ENCODE results near the gene RNH1. TPM values are rescaled to one million over a fixed set of nuclear protein-coding genes. Genes with fewer than 3 reads are reported as not detected.

Gene RNH1
- total RNA-seq (2014; rRNA removed; shearing (Covaris generic)): 98.9 and 104 TPM in 2 replicates

GRCh38 chr11:506995-507726, at the start of gene RNH1:
TSS of gene RNH1 (minus strand) at chr11:507242. CDS start at chr11:502162, 5,080 bp downstream.
- Histone ChIP-seq H3K27me3 (ENCODE audit: control insufficient read depth, insufficient read depth, low read length) (no peaks in the 10 kb centered on the region), H3K36me3 (replicated peaks; ENCODE audit: control insufficient read depth, insufficient read depth, low read length) (peaks cover 2% of the 10 kb centered on the region), H3K4me3 (ENCODE audit: insufficient read depth, low read depth, low read length) (peak within 1 kb of the TSS; percentile 94)
- DNase-seq: peak; percentile 100

DNA sequence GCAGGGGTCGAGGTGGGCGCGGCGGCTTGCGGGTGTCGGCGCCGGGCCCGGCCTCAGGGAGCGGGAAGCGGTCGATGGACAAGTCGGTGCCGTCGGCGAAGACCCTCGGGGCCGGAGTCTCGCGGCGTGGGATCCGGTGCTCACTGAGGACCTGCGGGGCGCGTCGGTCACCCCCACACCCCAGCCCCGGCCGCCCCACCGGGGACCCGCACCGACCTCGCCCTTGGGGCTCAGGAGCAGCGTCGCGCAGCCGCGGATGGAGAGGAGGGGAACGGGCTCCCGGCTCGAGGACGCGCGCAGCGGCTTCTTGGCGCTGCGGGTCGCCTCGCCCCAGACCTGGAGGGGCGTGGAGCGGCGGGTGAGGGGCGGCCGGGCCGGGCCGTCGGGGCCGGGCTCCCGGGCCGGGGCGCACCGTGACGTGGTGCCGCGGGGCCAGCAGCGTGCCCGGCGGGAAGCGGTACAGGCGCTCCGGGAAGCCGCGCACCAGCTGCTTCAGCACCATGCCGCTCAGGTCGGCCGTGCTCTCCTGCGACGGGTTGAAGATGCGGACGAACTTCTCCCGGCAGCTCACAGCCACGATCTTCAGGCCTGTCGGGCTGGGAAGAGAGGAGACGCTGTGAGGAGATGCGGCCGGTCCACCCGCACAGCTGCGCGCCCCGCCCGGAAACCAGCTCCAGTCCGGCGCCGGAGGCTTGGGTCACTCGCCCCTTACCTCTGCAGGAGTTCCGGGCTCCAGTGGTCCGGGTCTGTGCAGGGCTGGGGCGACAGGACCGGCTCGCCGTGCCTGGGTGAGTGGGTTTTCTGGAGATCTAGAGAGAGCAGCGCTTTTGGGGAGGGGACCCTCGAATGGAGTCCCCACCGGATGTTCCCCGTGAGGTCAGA, 49.0 kb upstream of the RNH1 start:
- peaks cover 35% of the 10 kb centered on the region for H3K27me3 ChIP-seq (ENCODE audit: control insufficient read depth, insufficient read depth, low read length)
- H3K4me3 ChIP-seq (ENCODE audit: insufficient read depth, low read depth, low read length): peak overlapping the region; percentile 72
- peak; percentile 82 for DNase-seq
- no peaks in the 10 kb centered on the region for H3K36me3 ChIP-seq (replicated peaks; ENCODE audit: control insufficient read depth, insufficient read depth, low read length)

- Histone ChIP-seq H3K4me3 (ENCODE audit: insufficient read depth, low read depth, low read length) (peak overlapping the region; percentile 72), H3K36me3 (replicated peaks; ENCODE audit: control insufficient read depth, insufficient read depth, low read length) (no peaks in the 10 kb centered on the region), H3K27me3 (ENCODE audit: control insufficient read depth, insufficient read depth, low read length) (peaks cover 35% of the 10 kb centered on the region)
- DNase-seq: peak; percentile 85
Observed at GRCh38 chr11:555227-555779, 48.3 kb upstream of the RNH1 start.

DNA sequence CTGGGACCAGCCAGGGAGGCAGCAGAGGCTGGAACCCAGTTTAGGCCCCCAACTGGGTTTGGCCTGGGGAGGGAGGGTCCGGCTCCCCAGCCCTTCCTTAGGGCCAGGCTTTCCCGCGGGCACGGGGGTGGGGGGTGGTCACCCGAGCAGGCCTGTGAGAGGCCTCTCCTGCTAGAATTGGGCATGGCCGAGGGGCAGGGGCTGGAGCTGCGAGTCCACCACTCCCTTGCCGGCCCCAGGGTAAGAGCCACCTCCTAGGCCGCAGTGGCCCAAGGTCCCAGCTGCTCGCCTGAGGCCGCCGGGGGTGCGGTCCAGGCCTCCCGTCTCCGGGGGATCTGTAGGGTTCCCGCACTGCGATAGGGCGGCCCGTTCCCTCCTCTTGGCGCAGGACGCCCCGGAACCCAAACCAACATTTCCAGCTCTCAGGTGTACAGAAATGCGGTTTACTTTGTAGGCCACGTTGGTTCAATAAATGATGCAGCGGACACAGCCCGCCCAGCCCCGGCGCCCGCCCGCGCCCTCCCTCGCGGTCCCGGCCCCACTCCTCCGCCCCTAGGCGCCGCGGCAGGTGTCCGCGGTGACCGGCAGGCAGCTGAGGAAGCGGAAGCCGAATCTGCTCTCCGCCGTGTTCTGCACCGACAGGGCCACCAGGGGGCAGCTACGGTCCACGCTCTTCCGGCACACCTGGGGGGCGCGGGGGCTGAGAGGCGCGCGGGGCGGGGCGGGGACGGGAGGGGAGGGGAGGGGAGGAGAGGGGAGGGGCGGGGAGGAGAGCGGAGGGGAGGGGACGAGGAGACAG, 47.6 kb upstream of the RNH1 start:
- DNase-seq: peak; percentile 98
- Histone ChIP-seq H3K4me3 (ENCODE audit: insufficient read depth, low read depth, low read length) (peak overlapping the region; percentile 72), H3K36me3 (replicated peaks; ENCODE audit: control insufficient read depth, insufficient read depth, low read length) (no peaks in the 10 kb centered on the region), H3K27me3 (ENCODE audit: control insufficient read depth, insufficient read depth, low read length) (peaks cover 35% of the 10 kb centered on the region)

DNA sequence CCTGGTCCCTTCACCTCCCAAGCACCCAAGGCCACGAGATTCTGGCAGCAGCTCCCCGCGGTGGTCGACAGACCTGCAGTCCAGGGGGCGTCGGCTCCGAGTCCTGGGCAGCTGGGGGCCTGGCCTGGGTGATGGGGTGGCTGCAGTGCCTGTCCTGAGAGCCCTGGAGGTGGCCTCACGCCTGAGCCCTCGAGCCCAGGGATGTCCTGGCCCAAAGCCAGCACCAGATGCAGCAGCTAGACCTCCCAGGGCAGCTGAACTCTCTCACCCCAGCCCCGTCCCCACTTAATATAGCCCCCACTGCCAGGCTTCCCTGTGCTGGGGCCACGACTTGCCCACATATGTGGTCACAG, 46.9 kb upstream of the RNH1 start:
- Histone ChIP-seq H3K36me3 (replicated peaks; ENCODE audit: control insufficient read depth, insufficient read depth, low read length) (no peaks in the 10 kb centered on the region), H3K27me3 (ENCODE audit: control insufficient read depth, insufficient read depth, low read length) (peaks cover 34% of the 10 kb centered on the region), H3K4me3 (ENCODE audit: insufficient read depth, low read depth, low read length) (no peak overlapping the region)
- DNase-seq: no peak

GRCh38 chr11:553083-553987, 46.3 kb upstream of the RNH1 start:
- no peaks in the 10 kb centered on the region for H3K36me3 ChIP-seq (replicated peaks; ENCODE audit: control insufficient read depth, insufficient read depth, low read length)
- H3K4me3 ChIP-seq (ENCODE audit: insufficient read depth, low read depth, low read length): no peak overlapping the region
- peaks cover 28% of the 10 kb centered on the region for H3K27me3 ChIP-seq (ENCODE audit: control insufficient read depth, insufficient read depth, low read length)
- DNase-seq: no peak

- DNase-seq: no peak
- H3K27me3 ChIP-seq (ENCODE audit: control insufficient read depth, insufficient read depth, low read length): peaks cover 12% of the 10 kb centered on the region
Observed at GRCh38 chr11:551596-551995, 44.6 kb upstream of the RNH1 start.

GRCh38 chr11:551131-551530, 44.1 kb upstream of the RNH1 start:
- DNase-seq: no peak
- Histone ChIP-seq H3K4me3 (ENCODE audit: insufficient read depth, low read depth, low read length) (no peak overlapping the region), H3K36me3 (replicated peaks; ENCODE audit: control insufficient read depth, insufficient read depth, low read length) (no peaks in the 10 kb centered on the region), H3K27me3 (ENCODE audit: control insufficient read depth, insufficient read depth, low read length) (peaks cover 7% of the 10 kb centered on the region)

More at GRCh38 chr11:551596-551995, 44.6 kb upstream of the RNH1 start:
- Histone ChIP-seq H3K4me3 (ENCODE audit: insufficient read depth, low read depth, low read length) (no peak overlapping the region), H3K36me3 (replicated peaks; ENCODE audit: control insufficient read depth, insufficient read depth, low read length) (no peaks in the 10 kb centered on the region)

GRCh38 chr11:550746-551085, 43.7 kb upstream of the RNH1 start:
- no peak for DNase-seq
- no peak overlapping the region for H3K4me3 ChIP-seq (ENCODE audit: insufficient read depth, low read depth, low read length)
- no peaks in the 10 kb centered on the region for H3K36me3 ChIP-seq (replicated peaks; ENCODE audit: control insufficient read depth, insufficient read depth, low read length)
- H3K27me3 ChIP-seq (ENCODE audit: control insufficient read depth, insufficient read depth, low read length): peaks cover 3% of the 10 kb centered on the region

DNA sequence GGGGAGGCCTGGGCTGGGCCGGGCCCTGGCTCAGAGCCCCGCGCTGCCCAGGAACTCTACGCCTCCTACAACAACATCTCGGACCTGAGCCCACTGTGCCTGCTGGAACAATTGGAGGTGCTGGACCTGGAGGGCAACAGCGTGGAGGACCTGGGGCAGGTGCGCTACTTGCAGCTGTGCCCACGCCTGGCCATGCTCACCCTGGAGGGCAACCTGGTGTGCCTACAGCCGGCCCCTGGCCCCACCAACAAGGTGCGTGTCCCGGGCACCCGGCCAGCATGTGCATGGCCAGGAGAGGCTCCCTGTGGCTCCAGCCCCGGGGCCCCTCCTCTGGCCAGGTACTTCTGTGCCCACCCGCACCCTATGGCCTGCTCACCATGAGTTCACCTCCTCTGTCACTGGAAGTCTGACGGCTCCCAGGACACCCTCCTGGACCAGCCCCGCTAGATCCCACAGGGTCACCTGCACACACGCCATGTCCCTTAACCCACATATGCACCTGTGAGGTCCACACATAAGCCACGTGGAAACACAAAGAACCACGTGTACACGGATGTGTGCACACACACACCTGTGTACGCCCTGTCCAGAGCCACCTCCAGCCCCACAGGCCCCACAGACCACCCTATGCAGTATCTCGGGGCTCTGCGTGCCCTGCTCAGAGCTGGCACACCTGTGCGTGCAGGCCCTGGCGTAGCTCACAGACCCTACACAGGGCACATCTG, 43.1 kb upstream of the RNH1 start:
- H3K27me3 ChIP-seq (ENCODE audit: control insufficient read depth, insufficient read depth, low read length): no peaks in the 10 kb centered on the region; the same call in 1 of the 2 replicates
- no peak for DNase-seq
- H3K36me3 ChIP-seq (replicated peaks; ENCODE audit: control insufficient read depth, insufficient read depth, low read length): no peaks in the 10 kb centered on the region
- no peak overlapping the region for H3K4me3 ChIP-seq (ENCODE audit: insufficient read depth, low read depth, low read length)

- Histone ChIP-seq H3K36me3 (replicated peaks; ENCODE audit: control insufficient read depth, insufficient read depth, low read length) (no peaks in the 10 kb centered on the region), H3K4me3 (ENCODE audit: insufficient read depth, low read depth, low read length) (no peak overlapping the region), H3K27me3 (ENCODE audit: control insufficient read depth, insufficient read depth, low read length) (no peaks in the 10 kb centered on the region)
- DNase-seq: no peak
Observed at GRCh38 chr11:548700-549603, 41.9 kb upstream of the RNH1 start.

DNA sequence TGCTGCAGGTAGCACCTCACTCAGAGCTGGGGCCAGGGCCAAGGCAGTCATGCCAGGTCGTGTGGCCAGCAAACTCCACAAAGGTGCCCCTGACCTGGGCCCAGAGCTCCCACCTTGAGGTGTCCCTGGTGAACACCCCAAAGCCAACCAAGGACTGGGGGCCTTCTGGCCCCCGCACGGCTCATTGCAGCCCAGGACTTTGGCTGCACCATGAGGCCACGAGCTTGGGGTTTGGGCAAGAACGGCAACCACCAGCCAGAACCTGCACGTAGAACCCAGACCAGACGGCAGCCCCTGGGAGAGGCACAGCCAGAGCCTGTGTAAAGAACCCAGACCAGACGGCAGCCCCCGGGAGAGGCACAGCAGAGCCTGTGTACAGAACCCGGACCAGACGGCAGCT, 38.1 kb upstream of the RNH1 start:
- Histone ChIP-seq H3K4me3 (ENCODE audit: insufficient read depth, low read depth, low read length) (no peak overlapping the region), H3K36me3 (replicated peaks; ENCODE audit: control insufficient read depth, insufficient read depth, low read length) (no peaks in the 10 kb centered on the region), H3K27me3 (ENCODE audit: control insufficient read depth, insufficient read depth, low read length) (no peaks in the 10 kb centered on the region)
- no peak for DNase-seq
